LNCaP clone FGC (cell line): ENCODE measurements around the gene FBXO40.

Experiments used
- DNase-seq: peaks from one replicate; pipeline ENCODE4 v3.0.0-alpha.2; 2011; ENCODE audit warnings: low read depth
- H3K4me3 ChIP-seq: 2 replicates; pipeline ENCODE4 v1.5.1; 2011; ENCODE audit warnings: mild to moderate bottlenecking, low read depth, low read length, control low read depth
- CTCF ChIP-seq: IDR thresholded peaks from 2 replicates; pipeline ENCODE4 v1.5.1; 2012; ENCODE audit warnings: mild to moderate bottlenecking; ENCODE audit not compliant: control insufficient read depth, insufficient read depth; ENCODE audit errors: extremely low read depth

FBXO40 gene

DNA sequence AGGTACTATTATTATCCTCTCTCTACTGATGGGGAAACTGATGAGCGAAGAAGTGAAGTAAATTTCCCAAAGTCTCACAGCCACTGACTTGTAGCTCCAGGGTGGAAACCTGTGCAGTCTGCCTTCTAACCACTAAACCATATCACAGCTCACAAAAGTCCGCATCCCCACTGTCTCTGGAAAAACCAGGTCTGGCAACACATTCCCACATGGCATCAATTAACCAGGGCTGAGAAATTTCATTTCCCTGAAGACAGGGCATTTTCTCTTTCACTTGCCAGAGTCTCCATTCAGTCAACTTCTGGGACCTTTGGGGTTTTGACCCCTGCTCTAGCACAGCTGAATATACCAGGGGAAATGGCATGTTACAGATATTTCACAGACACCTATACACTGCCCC is 26.5 kb downstream of the FBXO40 start:
- no peak for DNase-seq
- TF ChIP-seq CTCF = no peak
- H3K4me3 ChIP-seq = no peak overlapping the region

DNA sequence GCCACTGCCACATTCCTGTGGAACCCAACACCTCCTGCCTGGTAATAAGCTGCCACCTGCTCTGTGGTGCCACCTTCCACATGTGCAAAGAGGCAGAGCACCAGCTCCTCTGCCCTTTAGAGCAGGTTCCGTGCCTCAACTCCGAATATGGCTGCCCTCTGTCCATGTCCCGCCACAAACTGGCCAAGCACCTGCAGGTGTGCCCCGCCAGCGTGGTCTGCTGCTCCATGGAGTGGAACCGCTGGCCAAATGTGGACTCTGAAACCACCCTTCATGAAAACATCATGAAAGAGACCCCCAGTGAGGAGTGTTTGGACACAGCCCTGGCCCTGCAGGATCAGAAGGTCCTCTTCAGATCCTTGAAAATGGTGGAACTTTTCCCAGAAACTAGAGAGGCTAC is 28.3 kb downstream of the FBXO40 start:
- H3K4me3 ChIP-seq = no peak overlapping the region
- TF ChIP-seq CTCF = no peak
- no peak for DNase-seq

- DNase-seq = no peak
- no peak overlapping the region for H3K4me3 ChIP-seq
- TF ChIP-seq CTCF = no peak
Measured at GRCh38 chr3:121624147-121624899, 31.1 kb downstream of the FBXO40 start.

GRCh38 chr3:121626495-121626894 is 33.3 kb downstream of the FBXO40 start:
- no peak for DNase-seq
- H3K4me3 ChIP-seq = no peak overlapping the region
- no peak for TF ChIP-seq CTCF

- TF ChIP-seq CTCF = no peak
- no peak for DNase-seq
- H3K4me3 ChIP-seq = no peak overlapping the region
Measured at GRCh38 chr3:121627211-121627610, 34.0 kb downstream of the FBXO40 start.

DNA sequence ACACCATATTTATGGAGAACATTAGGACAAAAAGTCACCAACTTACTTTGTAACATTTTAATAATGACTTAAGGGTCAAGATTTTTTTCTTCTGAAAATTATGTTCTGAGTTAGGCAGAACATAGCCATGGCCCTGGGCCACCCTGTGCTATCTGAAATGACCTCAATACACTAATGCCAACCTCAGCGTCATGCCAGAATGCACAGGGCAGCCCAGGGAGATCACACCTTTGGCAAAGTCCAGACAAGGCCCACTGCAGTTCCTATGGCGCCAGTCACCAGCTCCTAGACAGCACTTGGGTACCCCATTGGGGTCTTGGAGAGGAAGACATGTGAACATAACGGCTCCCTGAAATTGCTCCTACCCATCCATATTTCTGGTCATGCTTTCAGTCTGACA is 34.4 kb downstream of the FBXO40 start:
- no peak for TF ChIP-seq CTCF
- H3K4me3 ChIP-seq = no peak overlapping the region
- no peak for DNase-seq

DNA sequence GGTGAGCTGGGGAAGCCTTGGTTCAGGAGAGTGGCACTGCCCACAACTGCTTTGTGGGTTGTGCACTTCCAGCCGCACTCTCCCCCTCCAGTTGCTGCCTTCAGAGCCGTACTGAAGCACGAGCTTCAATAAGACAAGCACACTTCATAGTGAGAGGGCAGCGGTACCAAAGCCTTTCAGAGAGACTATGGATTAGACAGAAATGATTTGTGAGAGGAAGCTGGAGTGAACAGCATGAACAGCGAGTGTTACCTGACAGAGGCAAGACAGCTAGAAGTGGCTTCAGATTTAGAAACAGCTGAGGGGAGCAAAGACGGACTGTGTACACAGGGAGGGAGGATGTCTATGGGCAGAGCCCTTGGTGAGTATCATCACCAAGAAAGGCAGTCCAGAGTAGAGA is 36.4 kb downstream of the FBXO40 start:
- TF ChIP-seq CTCF = no peak
- DNase-seq = no peak

More for the DNA sequence above, 36.4 kb downstream of the FBXO40 start:
- no peak overlapping the region for H3K4me3 ChIP-seq
